ENCODE results near the gene GRIK1.

GRIK1 gene

GRCh38 chr21:29832217-29832616 is 107.6 kb downstream of the GRIK1 start:
- H3K4me3 ChIP-seq (ENCODE audit: low read length in 2 of 2) = no peak overlapping the region
- no peak overlapping the region for H3K9ac ChIP-seq (ENCODE audit: low read length in 2 of 2)
- H3K9me3 ChIP-seq (ENCODE audit: control insufficient read depth in 2 of 2, low read length in 2 of 2) = peaks cover 2 to 8% of the 10 kb centered on the region in 2 donors
- H3K27ac ChIP-seq (ENCODE audit: low read length) = no peak overlapping the region
- H3K36me3 ChIP-seq (ENCODE audit: control insufficient read depth in 2 of 2, insufficient read depth in 2 of 2, low read length in 2 of 2) = no peaks in the 10 kb centered on the region
- H3K27me3 ChIP-seq (ENCODE audit: control insufficient read depth in 1 of 2, insufficient read depth in 2 of 2, low read length in 2 of 2) = no peaks in the 10 kb centered on the region
- H3K4me1 ChIP-seq (ENCODE audit: control insufficient read depth, insufficient read depth, low read length) = no peaks in the 10 kb centered on the region

DNA sequence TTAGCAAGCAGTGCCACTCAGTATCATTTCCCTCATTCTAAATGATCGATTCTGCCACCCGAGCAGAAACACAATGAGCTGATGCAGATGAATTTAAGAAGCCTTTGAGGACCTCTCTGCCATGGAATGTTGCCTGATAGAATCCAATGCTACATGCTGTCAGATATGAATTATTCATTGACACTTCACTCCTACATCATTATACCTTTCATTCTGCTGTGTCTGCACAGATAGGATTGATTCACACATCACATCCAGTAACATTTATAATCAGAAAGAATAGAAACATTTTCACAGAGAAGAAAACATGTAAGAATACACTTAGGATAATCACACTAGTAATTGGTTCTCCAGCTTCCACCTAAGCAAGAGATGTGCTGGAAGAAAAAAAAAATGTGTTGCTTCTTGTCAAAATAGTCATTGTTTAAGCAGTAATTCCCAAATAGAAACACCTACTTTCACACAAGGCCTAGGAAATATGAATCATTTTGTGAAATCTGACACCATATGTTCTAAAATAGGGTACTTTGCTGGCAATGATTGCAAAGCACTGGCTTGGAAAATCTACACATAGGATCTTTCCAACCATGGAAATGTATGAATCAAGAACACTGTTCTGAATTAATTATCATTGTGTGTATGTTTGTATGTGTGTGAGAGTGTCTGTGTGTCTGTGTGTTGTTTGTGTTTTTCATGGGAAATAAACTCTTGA is 110.1 kb downstream of the GRIK1 start:
- Histone ChIP-seq H3K9ac (ENCODE audit: low read length in 2 of 2) (no peak overlapping the region), H3K36me3 (ENCODE audit: control insufficient read depth in 2 of 2, insufficient read depth in 2 of 2, low read length in 2 of 2) (no peaks in the 10 kb centered on the region), H3K4me3 (ENCODE audit: low read length in 2 of 2) (no peak overlapping the region), H3K27me3 (ENCODE audit: control insufficient read depth in 1 of 2, insufficient read depth in 2 of 2, low read length in 2 of 2) (no peaks in the 10 kb centered on the region), H3K27ac (ENCODE audit: low read length) (no peak overlapping the region), H3K9me3 (ENCODE audit: control insufficient read depth in 2 of 2, low read length in 2 of 2) (peaks cover 2 to 8% of the 10 kb centered on the region in 2 donors), H3K4me1 (ENCODE audit: control insufficient read depth, insufficient read depth, low read length) (no peaks in the 10 kb centered on the region)

DNA sequence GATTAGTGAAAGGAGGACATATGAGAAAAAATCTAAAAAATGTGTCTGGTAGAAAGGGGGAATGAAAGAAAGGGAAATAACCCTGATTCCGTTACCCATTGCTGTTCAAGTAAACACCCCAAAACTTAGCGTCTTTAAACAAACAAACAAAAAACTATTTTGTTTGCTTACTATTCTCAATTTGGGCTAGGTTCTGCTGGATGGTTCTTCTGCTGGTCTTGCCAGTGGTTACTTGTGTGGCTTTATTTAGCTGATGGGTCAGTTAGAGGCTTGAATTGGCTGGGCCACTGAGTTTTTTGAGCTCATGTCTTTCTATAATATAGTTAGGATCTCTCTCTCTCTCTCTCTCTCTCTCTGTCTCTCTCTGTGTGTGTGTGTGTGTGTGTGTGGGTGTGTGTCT is 112.1 kb downstream of the GRIK1 start:
- H3K9ac ChIP-seq (ENCODE audit: low read length in 2 of 2) = no peak overlapping the region
- H3K4me3 ChIP-seq (ENCODE audit: low read length in 2 of 2) = no peak overlapping the region
- H3K27ac ChIP-seq (ENCODE audit: low read length) = no peak overlapping the region
- no peaks in the 10 kb centered on the region for H3K27me3 ChIP-seq (ENCODE audit: control insufficient read depth in 1 of 2, insufficient read depth in 2 of 2, low read length in 2 of 2)
- no peaks in the 10 kb centered on the region for H3K36me3 ChIP-seq (ENCODE audit: control insufficient read depth in 2 of 2, insufficient read depth in 2 of 2, low read length in 2 of 2)
- no peaks in the 10 kb centered on the region for H3K4me1 ChIP-seq (ENCODE audit: control insufficient read depth, insufficient read depth, low read length)
- peaks cover 0 to 8% of the 10 kb centered on the region in 2 donors for H3K9me3 ChIP-seq (ENCODE audit: control insufficient read depth in 2 of 2, low read length in 2 of 2)

GRCh38 chr21:29827236-29827635 is 112.6 kb downstream of the GRIK1 start:
- no peak overlapping the region for H3K4me3 ChIP-seq (ENCODE audit: low read length in 2 of 2)
- no peak overlapping the region for H3K9ac ChIP-seq (ENCODE audit: low read length in 2 of 2)
- H3K27ac ChIP-seq (ENCODE audit: low read length) = no peak overlapping the region
- H3K4me1 ChIP-seq (ENCODE audit: control insufficient read depth, insufficient read depth, low read length) = no peaks in the 10 kb centered on the region
- no peaks in the 10 kb centered on the region for H3K27me3 ChIP-seq (ENCODE audit: control insufficient read depth in 1 of 2, insufficient read depth in 2 of 2, low read length in 2 of 2)
- H3K36me3 ChIP-seq (ENCODE audit: control insufficient read depth in 2 of 2, insufficient read depth in 2 of 2, low read length in 2 of 2) = no peaks in the 10 kb centered on the region
- peaks cover 0 to 8% of the 10 kb centered on the region in 2 donors for H3K9me3 ChIP-seq (ENCODE audit: control insufficient read depth in 2 of 2, low read length in 2 of 2)

GRCh38 chr21:29826386-29826785 is 113.4 kb downstream of the GRIK1 start:
- Histone ChIP-seq H3K27me3 (ENCODE audit: control insufficient read depth in 1 of 2, insufficient read depth in 2 of 2, low read length in 2 of 2) (no peaks in the 10 kb centered on the region), H3K4me3 (ENCODE audit: low read length in 2 of 2) (no peak overlapping the region), H3K9ac (ENCODE audit: low read length in 2 of 2) (no peak overlapping the region), H3K27ac (ENCODE audit: low read length) (no peak overlapping the region), H3K36me3 (ENCODE audit: control insufficient read depth in 2 of 2, insufficient read depth in 2 of 2, low read length in 2 of 2) (no peaks in the 10 kb centered on the region), H3K4me1 (ENCODE audit: control insufficient read depth, insufficient read depth, low read length) (no peaks in the 10 kb centered on the region), H3K9me3 (ENCODE audit: control insufficient read depth in 2 of 2, low read length in 2 of 2) (peaks cover 0 to 6% of the 10 kb centered on the region in 2 donors)

DNA sequence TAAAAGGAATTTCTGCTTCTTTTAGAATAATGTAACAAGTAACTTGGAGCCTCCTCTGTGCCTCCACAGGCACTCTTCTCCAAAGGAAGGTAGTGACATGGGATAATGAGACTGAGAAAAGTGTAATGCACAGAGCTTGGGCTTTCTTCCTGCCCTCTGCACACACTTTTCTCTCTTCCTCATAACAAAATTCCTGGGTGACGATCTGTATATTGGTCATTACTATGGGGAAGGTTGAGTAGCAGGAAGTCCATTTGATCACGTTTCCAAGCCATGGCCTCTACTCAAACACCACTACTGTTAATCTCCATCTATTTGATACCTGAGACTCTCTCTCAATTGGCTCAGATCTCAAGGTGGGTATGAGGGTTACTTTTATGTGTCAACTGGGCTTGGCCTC is 113.9 kb downstream of the GRIK1 start:
- no peaks in the 10 kb centered on the region for H3K4me1 ChIP-seq (ENCODE audit: control insufficient read depth, insufficient read depth, low read length)
- peaks cover 0 to 6% of the 10 kb centered on the region in 2 donors for H3K9me3 ChIP-seq (ENCODE audit: control insufficient read depth in 2 of 2, low read length in 2 of 2)
- H3K27me3 ChIP-seq (ENCODE audit: control insufficient read depth in 1 of 2, insufficient read depth in 2 of 2, low read length in 2 of 2) = no peaks in the 10 kb centered on the region
- H3K4me3 ChIP-seq (ENCODE audit: low read length in 2 of 2) = no peak overlapping the region
- H3K27ac ChIP-seq (ENCODE audit: low read length) = no peak overlapping the region
- no peaks in the 10 kb centered on the region for H3K36me3 ChIP-seq (ENCODE audit: control insufficient read depth in 2 of 2, insufficient read depth in 2 of 2, low read length in 2 of 2)
- no peak overlapping the region for H3K9ac ChIP-seq (ENCODE audit: low read length in 2 of 2)

GRCh38 chr21:29825345-29825744 is 114.5 kb downstream of the GRIK1 start:
- Histone ChIP-seq H3K9ac (ENCODE audit: low read length in 2 of 2) (no peak overlapping the region), H3K4me3 (ENCODE audit: low read length in 2 of 2) (no peak overlapping the region), H3K36me3 (ENCODE audit: control insufficient read depth in 2 of 2, insufficient read depth in 2 of 2, low read length in 2 of 2) (no peaks in the 10 kb centered on the region), H3K4me1 (ENCODE audit: control insufficient read depth, insufficient read depth, low read length) (no peaks in the 10 kb centered on the region), H3K27me3 (ENCODE audit: control insufficient read depth in 1 of 2, insufficient read depth in 2 of 2, low read length in 2 of 2) (no peaks in the 10 kb centered on the region), H3K27ac (ENCODE audit: low read length) (no peak overlapping the region), H3K9me3 (ENCODE audit: control insufficient read depth in 2 of 2, low read length in 2 of 2) (peaks cover 0 to 6% of the 10 kb centered on the region in 2 donors)

DNA sequence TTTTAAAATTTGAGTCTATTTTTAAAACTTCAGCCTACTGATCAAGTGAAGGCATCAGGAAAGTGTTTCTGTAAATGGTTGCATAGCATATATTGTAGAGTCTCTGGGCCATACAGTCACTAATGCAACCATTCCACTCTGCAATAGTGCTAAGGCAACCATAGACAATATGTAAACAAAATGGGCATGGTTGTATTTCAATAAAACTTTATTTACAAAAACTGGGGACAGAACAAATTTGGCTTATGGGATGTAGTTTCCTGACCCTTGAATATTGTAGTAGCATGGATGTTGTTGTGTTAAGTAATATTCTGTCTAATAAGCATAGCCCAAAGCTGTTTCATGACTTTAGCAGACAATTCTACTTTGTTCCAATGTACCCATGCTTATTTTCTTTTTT is 117.7 kb downstream of the GRIK1 start:
- Histone ChIP-seq H3K4me3 (ENCODE audit: low read length in 2 of 2) (no peak overlapping the region), H3K4me1 (ENCODE audit: control insufficient read depth, insufficient read depth, low read length) (no peaks in the 10 kb centered on the region), H3K27ac (ENCODE audit: low read length) (no peak overlapping the region), H3K27me3 (ENCODE audit: control insufficient read depth in 1 of 2, insufficient read depth in 2 of 2, low read length in 2 of 2) (no peaks in the 10 kb centered on the region), H3K9me3 (ENCODE audit: control insufficient read depth in 2 of 2, low read length in 2 of 2) (no peaks in the 10 kb centered on the region), H3K36me3 (ENCODE audit: control insufficient read depth in 2 of 2, insufficient read depth in 2 of 2, low read length in 2 of 2) (no peaks in the 10 kb centered on the region), H3K9ac (ENCODE audit: low read length in 2 of 2) (no peak overlapping the region)

- Histone ChIP-seq H3K4me1 (ENCODE audit: control insufficient read depth, insufficient read depth, low read length) (no peaks in the 10 kb centered on the region), H3K4me3 (ENCODE audit: low read length in 2 of 2) (no peak overlapping the region), H3K27me3 (ENCODE audit: control insufficient read depth in 1 of 2, insufficient read depth in 2 of 2, low read length in 2 of 2) (no peaks in the 10 kb centered on the region), H3K9ac (ENCODE audit: low read length in 2 of 2) (no peak overlapping the region), H3K27ac (ENCODE audit: low read length) (no peak overlapping the region), H3K36me3 (ENCODE audit: control insufficient read depth in 2 of 2, insufficient read depth in 2 of 2, low read length in 2 of 2) (no peaks in the 10 kb centered on the region), H3K9me3 (ENCODE audit: control insufficient read depth in 2 of 2, low read length in 2 of 2) (no peaks in the 10 kb centered on the region)
These were observed 118.6 kb downstream of the GRIK1 start for GRCh38 chr21:29821230-29821629.

- no peaks in the 10 kb centered on the region for H3K27me3 ChIP-seq (ENCODE audit: control insufficient read depth in 1 of 2, insufficient read depth in 2 of 2, low read length in 2 of 2)
- H3K4me1 ChIP-seq (ENCODE audit: control insufficient read depth, insufficient read depth, low read length) = no peaks in the 10 kb centered on the region
- no peaks in the 10 kb centered on the region for H3K9me3 ChIP-seq (ENCODE audit: control insufficient read depth in 2 of 2, low read length in 2 of 2)
These were observed 120.0 kb downstream of the GRIK1 start for GRCh38 chr21:29819675-29820326.

DNA sequence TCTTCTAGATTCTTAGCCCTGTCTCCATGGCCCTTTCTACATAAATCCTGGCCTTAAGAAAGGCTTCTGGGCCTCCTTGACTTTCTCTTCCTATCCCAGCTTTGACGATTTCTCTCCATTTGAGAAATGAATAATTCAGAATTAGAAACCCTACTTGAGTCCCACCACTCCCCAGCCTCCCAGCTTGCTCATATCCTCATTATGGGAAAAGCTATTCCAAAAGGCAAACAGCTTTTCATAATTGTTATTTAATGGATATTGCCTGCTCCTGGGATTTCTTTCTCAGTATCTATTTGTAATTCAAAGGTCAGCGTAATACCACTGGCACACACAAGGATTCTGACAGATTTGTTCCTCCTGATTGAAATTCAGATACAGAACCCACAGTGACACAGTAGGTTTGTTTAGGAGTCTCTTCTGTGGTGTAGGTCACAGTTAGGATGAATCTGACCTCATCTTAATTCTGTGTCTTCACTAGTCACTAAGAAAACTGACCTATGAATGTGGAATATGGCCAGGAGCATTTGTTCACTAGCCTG is 121.3 kb downstream of the GRIK1 start:
- Histone ChIP-seq H3K27me3 (ENCODE audit: control insufficient read depth in 1 of 2, insufficient read depth in 2 of 2, low read length in 2 of 2) (no peaks in the 10 kb centered on the region), H3K36me3 (ENCODE audit: control insufficient read depth in 2 of 2, insufficient read depth in 2 of 2, low read length in 2 of 2) (no peaks in the 10 kb centered on the region), H3K4me1 (ENCODE audit: control insufficient read depth, insufficient read depth, low read length) (no peaks in the 10 kb centered on the region), H3K27ac (ENCODE audit: low read length) (no peak overlapping the region), H3K4me3 (ENCODE audit: low read length in 2 of 2) (no peak overlapping the region), H3K9ac (ENCODE audit: low read length in 2 of 2) (no peak overlapping the region), H3K9me3 (ENCODE audit: control insufficient read depth in 2 of 2, low read length in 2 of 2) (no peaks in the 10 kb centered on the region)

More at GRCh38 chr21:29819675-29820326, 120.0 kb downstream of the GRIK1 start:
- Histone ChIP-seq H3K4me3 (ENCODE audit: low read length in 2 of 2) (no peak overlapping the region), H3K27ac (ENCODE audit: low read length) (no peak overlapping the region), H3K36me3 (ENCODE audit: control insufficient read depth in 2 of 2, insufficient read depth in 2 of 2, low read length in 2 of 2) (no peaks in the 10 kb centered on the region), H3K9ac (ENCODE audit: low read length in 2 of 2) (no peak overlapping the region)

Data from stomach smooth muscle (tissue), 2 donors.